Smooth muscle cell of bladder (primary cell): ENCODE data around the gene TMEM45A. TPM values are rescaled to one million over a fixed set of nuclear protein-coding genes. Genes with fewer than 3 reads are reported as not detected.

Experiments
- total RNA-seq: library from RNA; depleted of rRNA; stranded (reverse); fragments of >200 nt; gene quantifications from 2 replicates; pipeline ENCODE4 v1.2.3, GENCODE V29; 2014

The TMEM45A gene
- total RNA-seq, result 44.2 and 104 TPM in 2 replicates

GRCh38 chr3:100492059-100493006 lies at the start of gene TMEM45A:
TSS of gene TMEM45A (plus strand) at chr3:100492619. CDS start at chr3:100555212, 62,593 bp downstream.

GRCh38 chr3:100609305-100609704 lies 116.9 kb downstream of the TMEM45A start, which contains the start of gene ADGRG7:
TSS of gene ADGRG7 (plus strand) at chr3:100609601. CDS start at chr3:100609857, 256 bp downstream.

Other genes starting within 250 kb of the TMEM45A start
- 84.6 and 85.2 TPM in 2 replicates for gene TBC1D23, start 231.6 kb upstream of the TMEM45A start, total RNA-seq
- gene NIT2, start 157.9 kb upstream of the TMEM45A start, total RNA-seq, result 10.8 and 13.1 TPM in 2 replicates
- gene TOMM70, start 91.5 kb upstream of the TMEM45A start, total RNA-seq, result 43.0 and 45.9 TPM in 2 replicates
- 4.0 and 4.2 TPM in 2 replicates for gene LNP1, start 91.1 kb upstream of the TMEM45A start, total RNA-seq
- gene ADGRG7, start 117.0 kb downstream of the TMEM45A start, total RNA-seq, result not detected in 2 replicates
- gene TFG, start 216.9 kb downstream of the TMEM45A start, total RNA-seq, result 54.2 and 63.3 TPM in 2 replicates